Prostate gland (tissue), 2 donors: Measurements from ENCODE around the gene DUSP2. TPM values are rescaled to one million over a fixed set of nuclear protein-coding genes. Genes with fewer than 3 reads are reported as not detected.

Experiments used
- DNase-seq: peaks from one replicate; pipeline ENCODE4 v3.0.0-alpha.2; 2019; ENCODE audit warnings: low spot score
- H3K27ac ChIP-seq, 2 donors: fragments of 200-600 bp; sonication (generic); 2 replicates each; pipeline ENCODE4 v1.5.1; 2017 to 2019
- H3K27me3 ChIP-seq: fragments of 200-600 bp; sonication (generic); replicated peaks from 2 replicates; pipeline ENCODE4 v1.5.1; 2019; ENCODE audit not compliant: insufficient read depth
- H3K36me3 ChIP-seq, 2 donors: fragments of 200-600 bp; sonication (generic); 1 replicate in 1 of 2; 2 replicates in 1 of 2; pipeline versions ENCODE4 v1.5.1 to v1.8.1; 2017 to 2019
- H3K4me1 ChIP-seq: fragments of 200-600 bp; sonication (generic); replicated peaks from 2 replicates; pipeline ENCODE4 v1.5.1; 2019
- H3K4me3 ChIP-seq, 2 donors: fragments of 200-600 bp; sonication (generic); 2 replicates each; pipeline ENCODE4 v1.5.1; 2017 to 2019
- H3K9me3 ChIP-seq: fragments of 200-600 bp; sonication (generic); 2 replicates; pipeline ENCODE4 v1.5.1; 2017
- CTCF ChIP-seq, 4 experiments: fragments of 200-600 bp in 2 of 4; fragments of 450-650 bp in 2 of 4; sonication (generic) in 2 of 4; IDR thresholded peaks; 1 replicate in 3 of 4; 2 replicates in 1 of 4; pipeline ENCODE4 v1.5.1; 2016 to 2019; ENCODE audit warnings: antibody characterized with exemption in 4 of 4, mild to moderate bottlenecking in 2 of 4, moderate library complexity in 2 of 4
- POLR2A ChIP-seq: fragments of 450-650 bp; IDR thresholded peaks from one replicate; pipeline ENCODE4 v1.6.1; 2016; ENCODE audit warnings: antibody characterized with exemption, mild to moderate bottlenecking
- POLR2AphosphoS5 ChIP-seq: sonication (generic); formaldehyde crosslinking; IDR thresholded peaks from one replicate; pipeline ENCODE4 v1.6.1; 2017; ENCODE audit warnings: antibody characterized with exemption
- WGBS: methylation state at CpG from one replicate; pipeline ENCODE4 v1.1.5; 2018; 5-methylcytosine and 5-hydroxymethylcytosine counted together
- intact Hi-C: fragments of 100-400 bp; cut with DNase I; formaldehyde crosslinking; loops from one replicate; pipeline ENCODE4 v1.14.2; 2022
- total RNA-seq, 2 donors: library from RNA; depleted of rRNA; stranded (reverse); fragments of >200 nt; gene quantifications; one replicate each; pipeline ENCODE4 v1.1.0, GENCODE V29; 2016

Gene DUSP2
- total RNA-seq, 2 donors from 2014 or later: 5.2 to 45.7 TPM

GRCh38 chr2:96117701-96118588, 27.3 kb downstream of the DUSP2 start:
- Histone ChIP-seq H3K4me3 (no peak overlapping the region), H3K27ac (no peak overlapping the region), H3K36me3 (no peaks in the 10 kb centered on the region), H3K9me3 (no peaks in the 10 kb centered on the region), H3K27me3 (no peaks in the 10 kb centered on the region), H3K4me1 (no peaks in the 10 kb centered on the region)
- DNase-seq: no peak
- TF ChIP-seq CTCF (IDR thresholded peaks at IDR 0.05) (no peak), POLR2AphosphoS5 (no peak), POLR2A (no peak)
- intact Hi-C loops: loop anchor here (2.0 kb wide), 1 partner anchor 125 kb away; no protein-coding TSS in a partner anchor
- 48% methylated on average over 15 of the region's 17 CpGs for WGBS

GRCh38 chr2:96116879-96117533, 28.2 kb downstream of the DUSP2 start:
- WGBS: under 1% methylated on average over 34 of the region's 62 CpGs
- no peaks in the 10 kb centered on the region for H3K27me3 ChIP-seq
- peak overlapping the region in 1 of 2 donors; percentile 59 for H3K27ac ChIP-seq
- no peaks in the 10 kb centered on the region for H3K9me3 ChIP-seq
- intact Hi-C loops: loop anchor here (2.0 kb wide), 1 partner anchor 124 kb away; no protein-coding TSS in a partner anchor
- peak overlapping the region; percentile 44 to 65 for H3K4me3 ChIP-seq
- TF ChIP-seq POLR2AphosphoS5: no peak
- no peak for TF ChIP-seq POLR2A
- TF ChIP-seq CTCF (IDR thresholded peaks at IDR 0.05): peak; percentile 74 to 96 (median 86)
- H3K4me1 ChIP-seq: no peaks in the 10 kb centered on the region
- no peaks in the 10 kb centered on the region for H3K36me3 ChIP-seq
- DNase-seq: peak; percentile 16

- peak; percentile 45 for TF ChIP-seq POLR2A
- no peak for TF ChIP-seq CTCF (IDR thresholded peaks at IDR 0.05)
- TF ChIP-seq POLR2AphosphoS5: peak; percentile 8
- DNase-seq: peak; percentile 77
- Histone ChIP-seq H3K9me3 (no peaks in the 10 kb centered on the region), H3K27me3 (no peaks in the 10 kb centered on the region), H3K4me1 (no peaks in the 10 kb centered on the region), H3K36me3 (no peaks in the 10 kb centered on the region), H3K27ac (peak within 1 kb of the TSS in 1 of 2 donors; percentile 59), H3K4me3 (peak within 1 kb of the TSS; percentile 44 to 65)
- 0% methylated on average over 20 of the region's 64 CpGs for WGBS
- intact Hi-C loops: loop anchor here (2.0 kb wide), 1 partner anchor 124 kb away; no protein-coding TSS in a partner anchor
These were observed 28.8 kb downstream of the DUSP2 start, which contains the start of gene ADRA2B for GRCh38 chr2:96116424-96116878. Gene ADRA2B (minus strand): TSS chr2:96116571. CDS start chr2:96116149, 422 bp downstream.

- Histone ChIP-seq H3K27me3 (no peaks in the 10 kb centered on the region), H3K9me3 (no peaks in the 10 kb centered on the region), H3K4me3 (peak overlapping the region; percentile 44 to 65), H3K4me1 (no peaks in the 10 kb centered on the region), H3K27ac (no peak overlapping the region), H3K36me3 (no peaks in the 10 kb centered on the region)
- DNase-seq: no peak
- intact Hi-C loops: loop anchor here (2.0 kb wide), 1 partner anchor 123 kb away; no protein-coding TSS in a partner anchor
- WGBS: 59% methylated on average over 60 of the region's 77 CpGs
- TF ChIP-seq POLR2AphosphoS5: no peak
- TF ChIP-seq POLR2A: no peak
- TF ChIP-seq CTCF (IDR thresholded peaks at IDR 0.05): no peak
These were observed 29.4 kb downstream of the DUSP2 start for GRCh38 chr2:96115631-96116423.
